NCI-H1092 treated with DMSO at 0.1 percent for 48 hours (cell line): ENCODE data around the gene TTLL7.

Experiments used
- DNase-seq: peaks from one replicate; lab custom pipeline; 2025; lab: John Stamatoyannopoulos, UW

The TTLL7 gene

GRCh38 chr1:83864991-83865390, 133.9 kb downstream of the TTLL7 start:
- DNase-seq: no peak

GRCh38 chr1:83860490-83861221, 138.3 kb downstream of the TTLL7 start:
- peak; percentile 57 for DNase-seq

- DNase-seq: no peak
These were observed 141.2 kb downstream of the TTLL7 start for GRCh38 chr1:83857716-83858115.

- DNase-seq: peak; percentile 47
These were observed 141.8 kb downstream of the TTLL7 start for GRCh38 chr1:83857103-83857502.

GRCh38 chr1:83856381-83856780, 142.6 kb downstream of the TTLL7 start:
- no peak for DNase-seq

GRCh38 chr1:83854456-83854855, 144.5 kb downstream of the TTLL7 start:
- DNase-seq: no peak

GRCh38 chr1:83850834-83851233, 148.1 kb downstream of the TTLL7 start:
- no peak for DNase-seq

- DNase-seq: no peak
These were observed 149.5 kb downstream of the TTLL7 start for GRCh38 chr1:83849191-83850061.

GRCh38 chr1:83846138-83846537, 152.8 kb downstream of the TTLL7 start:
- DNase-seq: no peak

- DNase-seq: no peak
These were observed 153.4 kb downstream of the TTLL7 start for GRCh38 chr1:83845437-83846071.

GRCh38 chr1:83844546-83844945, 154.4 kb downstream of the TTLL7 start:
- DNase-seq: no peak

- DNase-seq: no peak
These were observed 159.3 kb downstream of the TTLL7 start for GRCh38 chr1:83839566-83840173.

GRCh38 chr1:83838573-83838972, 160.4 kb downstream of the TTLL7 start:
- DNase-seq: no peak

- no peak for DNase-seq
These were observed 162.4 kb downstream of the TTLL7 start for GRCh38 chr1:83836543-83836942.

GRCh38 chr1:83834621-83835264, 164.2 kb downstream of the TTLL7 start:
- DNase-seq: no peak

GRCh38 chr1:83832194-83832593, 166.7 kb downstream of the TTLL7 start:
- no peak for DNase-seq

GRCh38 chr1:83829106-83829505, 169.8 kb downstream of the TTLL7 start:
- DNase-seq: no peak

- DNase-seq: no peak
These were observed 170.5 kb downstream of the TTLL7 start for GRCh38 chr1:83828456-83828855.

GRCh38 chr1:83827741-83828140, 171.2 kb downstream of the TTLL7 start:
- DNase-seq: no peak

GRCh38 chr1:83822208-83822607, 176.7 kb downstream of the TTLL7 start:
- no peak for DNase-seq

GRCh38 chr1:83819436-83819835, 179.5 kb downstream of the TTLL7 start:
- no peak for DNase-seq

GRCh38 chr1:83818916-83819315, 180.0 kb downstream of the TTLL7 start:
- no peak for DNase-seq
